H9 (cell line): ENCODE data around the gene CRACR2A. TPM values are rescaled to one million over a fixed set of nuclear protein-coding genes. Genes with fewer than 3 reads are reported as not detected.

ENCODE experiments used
- DNase-seq: peaks from one replicate; pipeline ENCODE4 v3.0.0-alpha.2; 2017
- H2AFZ ChIP-seq: one replicate; pipeline ENCODE4 v1.6.1; 2013; ENCODE audit warnings: mild to moderate bottlenecking, low read length, control low read depth, moderate library complexity
- H2AK5ac ChIP-seq: 2 replicates; pipeline ENCODE4 v1.6.1; 2013; ENCODE audit warnings: low read length, control low read depth, mixed read lengths; ENCODE audit not compliant: insufficient read length
- H2BK120ac ChIP-seq: one replicate; pipeline ENCODE4 v1.6.1; 2013; ENCODE audit warnings: low read depth, mild to moderate bottlenecking, low read length, control low read depth, inconsistent platforms; ENCODE audit not compliant: poor library complexity, severe bottlenecking
- H2BK12ac ChIP-seq: 2 replicates; pipeline ENCODE4 v1.6.1; 2013; ENCODE audit warnings: low read length, control low read depth, mixed read lengths, low read depth; ENCODE audit not compliant: insufficient read length
- H2BK15ac ChIP-seq: 2 replicates; pipeline ENCODE4 v1.6.1; 2013; ENCODE audit warnings: low read depth, low read length, control low read depth
- H2BK20ac ChIP-seq: one replicate; pipeline ENCODE4 v1.6.1; 2013; ENCODE audit warnings: low read depth, mild to moderate bottlenecking, low read length, control low read depth, inconsistent platforms; ENCODE audit not compliant: poor library complexity, severe bottlenecking
- H2BK5ac ChIP-seq: 2 replicates; pipeline ENCODE4 v1.6.1; 2013; ENCODE audit warnings: low read length, control low read depth, mixed read lengths; ENCODE audit not compliant: insufficient read length
- H3K14ac ChIP-seq: 2 replicates; pipeline ENCODE4 v1.6.1; 2013; ENCODE audit warnings: low read length, control low read depth; ENCODE audit not compliant: insufficient read depth
- H3K18ac ChIP-seq: 2 replicates; pipeline ENCODE4 v1.6.1; 2013; ENCODE audit warnings: low read depth, mild to moderate bottlenecking, mixed read lengths, low read length, control low read depth; ENCODE audit not compliant: insufficient read length
- H3K23ac ChIP-seq: 2 replicates; pipeline ENCODE4 v1.6.1; 2013; ENCODE audit warnings: low read length, control low read depth, mixed read lengths, low read depth; ENCODE audit not compliant: insufficient read length
- H3K23me2 ChIP-seq: 2 replicates; pipeline ENCODE4 v1.6.1; 2013; ENCODE audit warnings: low read depth, mild to moderate bottlenecking, mixed read lengths, low read length, control low read depth; ENCODE audit not compliant: insufficient read length, poor library complexity, severe bottlenecking
- H3K27ac ChIP-seq: 2 replicates; pipeline ENCODE4 v1.5.1; 2013; ENCODE audit warnings: low read length, control low read depth, mixed read lengths, low read depth; ENCODE audit not compliant: insufficient read length
- H3K27me3 ChIP-seq: 2 replicates; pipeline ENCODE4 v1.6.1; 2013; ENCODE audit warnings: low read length, control low read depth, inconsistent platforms; ENCODE audit not compliant: insufficient read depth
- H3K4ac ChIP-seq: 2 replicates; pipeline ENCODE4 v1.6.1; 2013; ENCODE audit warnings: low read depth, mild to moderate bottlenecking, control low read depth, inconsistent platforms, low read length, moderate library complexity
- H3K4me1 ChIP-seq: 2 replicates; pipeline ENCODE4 v1.6.1; 2013; ENCODE audit warnings: low read length, control low read depth, inconsistent platforms; ENCODE audit not compliant: insufficient read depth
- H3K4me2 ChIP-seq: 2 replicates; pipeline ENCODE4 v1.6.1; 2013; ENCODE audit warnings: low read length, control low read depth, mixed read lengths; ENCODE audit not compliant: insufficient read length, insufficient read depth
- H3K56ac ChIP-seq: 2 replicates; pipeline ENCODE4 v1.6.1; 2013; ENCODE audit warnings: low read depth, mild to moderate bottlenecking, mixed read lengths, low read length, control low read depth; ENCODE audit not compliant: insufficient read length
- H3K79me1 ChIP-seq: 2 replicates; pipeline ENCODE4 v1.6.1; 2013; ENCODE audit warnings: low read depth, mild to moderate bottlenecking, moderate library complexity, low read length, control low read depth, inconsistent platforms; ENCODE audit not compliant: insufficient read depth, poor library complexity, severe bottlenecking
- H3K79me2 ChIP-seq: 2 replicates; pipeline ENCODE4 v1.6.1; 2013; ENCODE audit warnings: low read length, control low read depth, inconsistent platforms; ENCODE audit not compliant: insufficient read depth
- H3K9ac ChIP-seq: 2 replicates; pipeline ENCODE4 v1.6.1; 2013; ENCODE audit warnings: low read length, control low read depth, mixed read lengths; ENCODE audit not compliant: insufficient read length; ENCODE audit errors: extremely low read depth
- H3K9me3 ChIP-seq: one replicate; pipeline ENCODE4 v1.6.1; 2013; ENCODE audit warnings: low read depth, low read length, inconsistent platforms; ENCODE audit not compliant: control insufficient read depth
- H3T11ph ChIP-seq: one replicate; pipeline ENCODE4 v1.6.1; 2013; ENCODE audit warnings: mild to moderate bottlenecking, low read length, control low read depth, inconsistent platforms
- H4K20me1 ChIP-seq: one replicate; pipeline ENCODE4 v1.6.1; 2013; ENCODE audit not compliant: control insufficient read depth, insufficient read length, insufficient read depth
- H4K5ac ChIP-seq: 2 replicates; pipeline ENCODE4 v1.6.1; 2013; ENCODE audit warnings: low read depth, mild to moderate bottlenecking, mixed read lengths, low read length, control low read depth; ENCODE audit not compliant: insufficient read length
- H4K8ac ChIP-seq: replicated peaks from 2 replicates; pipeline ENCODE4 v1.6.1; 2013; ENCODE audit warnings: low read length, control low read depth, mixed read lengths, low read depth; ENCODE audit not compliant: insufficient read length
- H4K91ac ChIP-seq: 2 replicates; pipeline ENCODE4 v1.6.1; 2013; ENCODE audit warnings: low read depth, mild to moderate bottlenecking, moderate library complexity, mixed read lengths, low read length, control low read depth; ENCODE audit not compliant: insufficient read length
- H3K27ac Mint-ChIP-seq, 3 experiments: 2 replicates in 2 of 3; 3 replicates in 1 of 3; pipeline ENCODE4 v1.8.0; 2020 to 2021; ENCODE audit warnings: mixed read lengths in 3 of 3, mild to moderate bottlenecking in 1 of 3, moderate library complexity in 1 of 3
- H3K27me3 Mint-ChIP-seq: 2 replicates; pipeline ENCODE4 v1.8.0; 2021; ENCODE audit warnings: low read depth, mild to moderate bottlenecking, moderate library complexity, mixed read lengths
- H3K36me3 Mint-ChIP-seq, 3 experiments: 2 replicates in 2 of 3; 3 replicates in 1 of 3; pipeline ENCODE4 v1.8.0; 2020 to 2021; ENCODE audit warnings: low read depth in 3 of 3, mixed read lengths in 3 of 3; ENCODE audit not compliant: insufficient read depth in 1 of 3
- H3K4me1 Mint-ChIP-seq, 2 experiments: 2 replicates each; pipeline ENCODE4 v1.8.0; 2020; ENCODE audit warnings: mixed read lengths in 2 of 2
- H3K4me3 Mint-ChIP-seq, 2 experiments: 2 replicates in 1 of 2; 3 replicates in 1 of 2; pipeline ENCODE4 v1.8.0; 2020 to 2021; ENCODE audit warnings: mild to moderate bottlenecking in 2 of 2, mixed read lengths in 2 of 2, moderate library complexity in 1 of 2
- H3K9me3 Mint-ChIP-seq, 2 experiments: 2 replicates in 1 of 2; 3 replicates in 1 of 2; pipeline ENCODE4 v1.8.0; 2020; ENCODE audit warnings: mild to moderate bottlenecking in 2 of 2, mixed read lengths in 2 of 2, moderate library complexity in 1 of 2
- CTCF ChIP-seq: fragments of 200-600 bp; sonication (generic); conservative IDR thresholded peaks from 3 replicates; pipeline ENCODE4 v1.8.0; 2021; ENCODE audit warnings: antibody characterized with exemption, mild to moderate bottlenecking
- WGBS: extraction: QIAGEN DNeasy Blood & Tissue Kit; methylation state at CpG from one replicate; pipeline ENCODE4 v1.1.7; 2013; ENCODE audit warnings: missing lambda C conversion rate, low lambda C conversion rate, mixed read lengths; ENCODE audit not compliant: insufficient read length; ENCODE audit errors: extremely low coverage; 5-methylcytosine and 5-hydroxymethylcytosine counted together
- total RNA-seq: library from RNA; stranded (reverse); gene quantifications from 2 replicates; pipeline ENCODE4 v1.2.1, GENCODE V29; 2021

Gene CRACR2A
- total RNA-seq, 1 experiment from 2014 or later: 2.0 TPM

GRCh38 chr12:3631759-3632158 is 121.2 kb downstream of the CRACR2A start:
- Histone ChIP-seq H2BK15ac (no peak overlapping the region), H2BK120ac (no peak overlapping the region), H3K18ac (no peak overlapping the region), H3K79me2 (no peaks in the 10 kb centered on the region), H3K23ac (no peak overlapping the region), H4K8ac (no peak overlapping the region), H2AK5ac (no peak overlapping the region), H3K4me1 (no peaks in the 10 kb centered on the region; the same call in 1 of the 2 replicates), H3K27me3 (no peaks in the 10 kb centered on the region), H3K23me2 (no peaks in the 10 kb centered on the region), H3K9me3 (no peaks in the 10 kb centered on the region), H2BK20ac (no peak overlapping the region), H2AFZ (no peak overlapping the region), H3K4me2 (no peak overlapping the region), H4K91ac (no peak overlapping the region), H3K27ac (no peak overlapping the region), H3K14ac (no peak overlapping the region), H4K20me1 (no peaks in the 10 kb centered on the region), H3T11ph (no peak overlapping the region), H3K79me1 (no peaks in the 10 kb centered on the region), H3K56ac (no peak overlapping the region), H3K4ac (no peak overlapping the region), H4K5ac (no peak overlapping the region), H2BK12ac (no peak overlapping the region), H2BK5ac (no peak overlapping the region), H3K9ac (no peak overlapping the region)
- Mint-ChIP-seq H3K9me3 (no peaks in the 10 kb centered on the region; a peak in 1 of 5 replicates), H3K4me1 (peaks cover 6 to 20% of the 10 kb centered on the region in 2 experiments), H3K27me3 (no peaks in the 10 kb centered on the region; the same call in none of the 2 replicates), H3K4me3 (no peak overlapping the region), H3K36me3 (no peaks in the 10 kb centered on the region), H3K27ac (peak overlapping the region in 1 of 3 experiments; percentile 70; a peak in 2 of 7 replicates)
- no CpG with 5 or more reads among the region's 2 CpGs for WGBS
- no peak for DNase-seq
- no peak for TF ChIP-seq CTCF
